HL-60 (cell line): ENCODE measurements around the gene DNAH2.
A peak's percentile ranks its signal among the peaks of the same experiment; 100 is the strongest.

Experiments used
- POLR2AphosphoS5 ChIP-seq: IDR thresholded peaks from 2 replicates; pipeline ENCODE4 v1.6.1; 2012; ENCODE audit warnings: low read depth
- TF ChIP-seq, protein P1 (sequence below): IDR thresholded peaks from one replicate; pipeline ENCODE4 v1.5.1; 2011; ENCODE audit warnings: low read length, control low read depth, inconsistent platforms; ENCODE audit not compliant: insufficient read depth

GRCh38 chr17:7835814-7836595 lies 118.5 kb downstream of the DNAH2 start:
- TF ChIP-seq, protein P1, sequence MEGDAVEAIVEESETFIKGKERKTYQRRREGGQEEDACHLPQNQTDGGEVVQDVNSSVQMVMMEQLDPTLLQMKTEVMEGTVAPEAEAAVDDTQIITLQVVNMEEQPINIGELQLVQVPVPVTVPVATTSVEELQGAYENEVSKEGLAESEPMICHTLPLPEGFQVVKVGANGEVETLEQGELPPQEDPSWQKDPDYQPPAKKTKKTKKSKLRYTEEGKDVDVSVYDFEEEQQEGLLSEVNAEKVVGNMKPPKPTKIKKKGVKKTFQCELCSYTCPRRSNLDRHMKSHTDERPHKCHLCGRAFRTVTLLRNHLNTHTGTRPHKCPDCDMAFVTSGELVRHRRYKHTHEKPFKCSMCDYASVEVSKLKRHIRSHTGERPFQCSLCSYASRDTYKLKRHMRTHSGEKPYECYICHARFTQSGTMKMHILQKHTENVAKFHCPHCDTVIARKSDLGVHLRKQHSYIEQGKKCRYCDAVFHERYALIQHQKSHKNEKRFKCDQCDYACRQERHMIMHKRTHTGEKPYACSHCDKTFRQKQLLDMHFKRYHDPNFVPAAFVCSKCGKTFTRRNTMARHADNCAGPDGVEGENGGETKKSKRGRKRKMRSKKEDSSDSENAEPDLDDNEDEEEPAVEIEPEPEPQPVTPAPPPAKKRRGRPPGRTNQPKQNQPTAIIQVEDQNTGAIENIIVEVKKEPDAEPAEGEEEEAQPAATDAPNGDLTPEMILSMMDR: no peak
- TF ChIP-seq POLR2AphosphoS5: peak; percentile 48
